Measurements from ENCODE around the gene RPL37.

DNA sequence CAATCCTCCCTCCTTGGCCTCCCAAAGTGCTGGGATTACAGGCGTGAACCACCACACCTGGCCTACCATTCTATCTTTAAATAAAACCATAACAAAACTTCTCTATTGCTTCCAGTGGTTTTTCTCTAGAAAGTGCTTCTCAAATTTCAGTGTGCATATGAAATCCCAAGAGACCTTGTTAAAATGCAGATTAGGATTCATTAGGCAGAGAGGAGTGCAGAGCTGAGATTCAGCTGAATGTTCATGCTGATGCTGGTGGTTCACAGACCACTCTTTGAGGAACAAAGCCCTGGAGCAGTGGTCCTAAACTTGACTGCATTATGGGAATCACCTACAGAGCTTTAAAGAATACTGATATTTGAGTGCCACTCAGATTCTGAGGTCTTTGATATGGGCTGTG is 34.4 kb upstream of the RPL37 start:
- TF ChIP-seq EP300 (IDR thresholded peaks at IDR 0.05) (no peak), POLR2A (IDR thresholded peaks at IDR 0.05) (no peak)

Measured in tibial nerve (tissue), 3 donors.